Measurements from ENCODE around the gene FRMD1. TPM values are rescaled to one million over a fixed set of nuclear protein-coding genes. Genes with fewer than 3 reads are reported as not detected.

FRMD1 gene
- total and polyA plus RNA-seq, 10 of the 15 experiments (the other 5 are each of a cell fraction or from before 2014, with no cell fraction given), result not detected

- BruUV-seq (replicated peaks), result no TSS peak
- in situ Hi-C loops (cut with MboI), result no loop called here
- Histone ChIP-seq H3K27me3 (replicated peaks in 1 of 2; ENCODE audit: control insufficient read depth in 2 of 2, insufficient read depth in 2 of 2, low read length in 1 of 2) (no peaks in the 10 kb centered on the region), H3K27ac (ENCODE audit: control insufficient read depth, insufficient read depth) (no peak overlapping the region), H3K79me2 (ENCODE audit: control insufficient read depth, insufficient read depth, low read length) (no peaks in the 10 kb centered on the region), H3K4me1 (ENCODE audit: control insufficient read depth, insufficient read depth, low read length) (no peaks in the 10 kb centered on the region), H3K4me2 (ENCODE audit: control insufficient read depth, insufficient read depth) (no peak overlapping the region), H2AFZ (ENCODE audit: control insufficient read depth, low read depth, low read length) (no peak overlapping the region), H4K20me1 (ENCODE audit: control insufficient read depth, insufficient read depth) (no peaks in the 10 kb centered on the region), H3K4me3 (no peak overlapping the region), H3K9ac (ENCODE audit: control insufficient read depth, insufficient read depth, low read length) (no peak overlapping the region), H3K9me3 (replicated peaks; ENCODE audit: control insufficient read depth, insufficient read depth, low read length) (peaks cover 1% of the 10 kb centered on the region), H3K36me3 (ENCODE audit: control insufficient read depth in 2 of 2, insufficient read depth in 2 of 2, low read length in 1 of 2) (no peaks in the 10 kb centered on the region)
- ChIA-PET SMC1A (ENCODE audit: uncharacterized antibody, unreplicated experiment) (no interaction called here), RAD21 (ENCODE audit: unreplicated experiment) (no interaction called here), CTCF (no interaction called here), POLR2A (no interaction called here)
- 39% methylated on average over 4 of the region's 4 CpGs for WGBS (ENCODE audit: insufficient coverage, insufficient replicate concordance, low lambda C conversion rate, missing lambda C conversion rate)
- no peak for FAIRE-seq
- TF ChIP-seq ZNF592 (IDR thresholded peaks at IDR 0.05), result no peak
- TF ChIP-seq, protein P1, sequence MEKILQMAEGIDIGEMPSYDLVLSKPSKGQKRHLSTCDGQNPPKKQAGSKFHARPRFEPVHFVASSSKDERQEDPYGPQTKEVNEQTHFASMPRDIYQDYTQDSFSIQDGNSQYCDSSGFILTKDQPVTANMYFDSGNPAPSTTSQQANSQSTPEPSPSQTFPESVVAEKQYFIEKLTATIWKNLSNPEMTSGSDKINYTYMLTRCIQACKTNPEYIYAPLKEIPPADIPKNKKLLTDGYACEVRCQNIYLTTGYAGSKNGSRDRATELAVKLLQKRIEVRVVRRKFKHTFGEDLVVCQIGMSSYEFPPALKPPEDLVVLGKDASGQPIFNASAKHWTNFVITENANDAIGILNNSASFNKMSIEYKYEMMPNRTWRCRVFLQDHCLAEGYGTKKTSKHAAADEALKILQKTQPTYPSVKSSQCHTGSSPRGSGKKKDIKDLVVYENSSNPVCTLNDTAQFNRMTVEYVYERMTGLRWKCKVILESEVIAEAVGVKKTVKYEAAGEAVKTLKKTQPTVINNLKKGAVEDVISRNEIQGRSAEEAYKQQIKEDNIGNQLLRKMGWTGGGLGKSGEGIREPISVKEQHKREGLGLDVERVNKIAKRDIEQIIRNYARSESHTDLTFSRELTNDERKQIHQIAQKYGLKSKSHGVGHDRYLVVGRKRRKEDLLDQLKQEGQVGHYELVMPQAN (conservative IDR thresholded peaks at IDR 0.05), result no peak
- intact Hi-C loops (cut with micrococcal nuclease; ENCODE audit: unreplicated experiment), result no loop called here
- ATAC-seq, result no peak
- no peak for DNase-seq (ENCODE audit: low read depth, low spot score)
These were observed 64.0 kb downstream of the FRMD1 start for GRCh38 chr6:168015009-168015408.
